HG02840 (cell line): ENCODE data around the gene PTCH1.

ENCODE experiments used
- ATAC-seq: cut with Tn5 transposase; IDR thresholded peaks from one replicate; pipeline ENCODE4 v1.9.1; 2021; ENCODE audit warnings: mild to moderate bottlenecking, moderate library complexity, moderate number of reproducible peaks; ENCODE audit not compliant: unreplicated experiment, low FRiP score

PTCH1 gene

DNA sequence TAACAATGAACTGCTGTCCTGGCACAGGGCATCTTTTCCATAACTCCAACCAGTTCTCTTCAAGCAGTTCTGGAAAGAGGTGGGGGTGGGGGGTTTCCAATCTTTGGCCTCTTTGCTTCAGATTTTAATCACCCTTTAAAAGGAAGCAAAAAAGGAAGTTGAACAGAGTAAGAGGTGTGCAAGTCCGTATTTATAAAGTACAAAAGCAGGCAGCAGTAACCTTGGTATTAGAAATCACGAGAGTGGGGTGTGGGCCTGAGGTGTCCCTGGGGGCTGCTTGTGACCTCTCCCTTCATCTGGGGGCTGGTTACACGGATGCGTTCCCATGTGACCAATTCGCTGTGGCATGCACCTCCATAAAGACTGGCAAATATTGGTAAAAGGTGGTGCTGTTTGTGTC, 70.5 kb downstream of the PTCH1 start:
- no peak for ATAC-seq

DNA sequence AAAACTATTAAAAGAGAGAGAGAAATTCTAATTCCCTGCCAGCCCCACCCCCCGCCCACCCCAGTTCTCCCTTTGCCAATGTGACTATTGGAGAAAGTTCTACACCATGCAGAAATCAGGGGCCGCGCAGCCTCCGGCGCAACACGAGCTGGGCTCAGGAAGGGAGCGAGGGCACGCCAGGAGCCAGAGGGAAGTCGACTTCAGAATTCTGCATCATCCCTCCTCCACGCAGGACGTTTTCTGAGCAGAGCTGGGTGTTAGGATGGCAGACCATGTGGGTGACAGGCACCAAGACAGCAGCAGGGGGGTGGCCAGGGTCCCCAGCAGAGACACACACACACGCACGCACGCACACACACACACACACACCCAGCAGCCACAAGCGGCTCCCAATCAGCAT, 72.6 kb downstream of the PTCH1 start:
- ATAC-seq: no peak

DNA sequence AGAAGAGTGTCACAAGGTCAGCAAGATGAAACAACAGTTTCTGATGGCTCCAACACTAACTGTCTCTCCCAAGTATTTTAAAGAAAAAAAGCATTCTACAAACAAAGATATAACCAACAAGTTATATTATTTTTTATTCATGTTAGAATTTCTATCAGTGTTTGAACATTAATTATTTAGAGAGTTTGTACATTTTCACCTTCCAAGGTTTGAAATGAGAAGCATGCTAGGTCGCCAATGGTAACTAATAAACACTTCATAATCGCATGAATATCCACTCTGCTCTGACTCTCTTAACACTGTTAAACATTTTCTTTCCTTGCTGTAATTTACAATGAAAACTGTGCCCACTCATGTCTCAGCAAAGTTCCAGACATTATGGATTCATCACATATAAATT, 73.5 kb downstream of the PTCH1 start:
- no peak for ATAC-seq

DNA sequence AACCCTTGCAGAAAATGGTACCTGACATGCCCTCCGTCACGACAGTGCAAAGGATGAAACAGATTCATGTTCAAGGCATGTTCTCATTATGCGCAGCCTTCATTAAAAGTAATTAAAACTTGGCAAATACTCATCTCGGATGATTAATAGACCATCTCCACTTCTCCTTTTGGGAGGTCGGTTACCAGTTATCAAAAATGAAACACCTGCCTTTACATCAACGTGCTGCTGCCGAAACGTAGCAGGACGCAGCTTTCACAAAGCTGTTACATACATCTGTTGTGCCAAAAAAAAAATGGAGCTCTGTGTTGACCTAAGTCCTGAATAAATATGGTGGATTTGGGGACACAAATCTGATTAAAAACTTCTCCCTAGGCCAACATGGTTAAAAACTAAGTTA, 75.7 kb downstream of the PTCH1 start:
- ATAC-seq: no peak

DNA sequence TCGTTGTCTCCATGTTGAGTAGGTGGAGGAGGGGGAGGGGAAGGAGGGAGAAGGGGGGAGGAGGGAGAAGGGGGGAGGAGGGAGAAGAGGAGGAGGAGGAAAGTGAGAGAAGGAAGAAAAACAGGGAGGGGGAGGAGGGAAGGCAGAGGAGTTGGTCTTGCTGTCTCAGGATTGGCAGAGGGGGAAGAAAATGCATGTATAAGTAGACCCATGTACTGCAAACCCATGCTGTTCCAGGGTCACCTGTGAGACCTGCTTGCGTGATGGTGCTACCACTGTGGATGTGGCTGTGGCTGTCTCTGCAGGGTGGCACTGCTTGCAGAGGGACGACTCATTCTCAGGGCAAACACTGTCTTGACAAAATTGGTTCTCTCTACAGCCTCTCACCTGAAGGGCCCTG, 76.3 kb downstream of the PTCH1 start:
- no peak for ATAC-seq

DNA sequence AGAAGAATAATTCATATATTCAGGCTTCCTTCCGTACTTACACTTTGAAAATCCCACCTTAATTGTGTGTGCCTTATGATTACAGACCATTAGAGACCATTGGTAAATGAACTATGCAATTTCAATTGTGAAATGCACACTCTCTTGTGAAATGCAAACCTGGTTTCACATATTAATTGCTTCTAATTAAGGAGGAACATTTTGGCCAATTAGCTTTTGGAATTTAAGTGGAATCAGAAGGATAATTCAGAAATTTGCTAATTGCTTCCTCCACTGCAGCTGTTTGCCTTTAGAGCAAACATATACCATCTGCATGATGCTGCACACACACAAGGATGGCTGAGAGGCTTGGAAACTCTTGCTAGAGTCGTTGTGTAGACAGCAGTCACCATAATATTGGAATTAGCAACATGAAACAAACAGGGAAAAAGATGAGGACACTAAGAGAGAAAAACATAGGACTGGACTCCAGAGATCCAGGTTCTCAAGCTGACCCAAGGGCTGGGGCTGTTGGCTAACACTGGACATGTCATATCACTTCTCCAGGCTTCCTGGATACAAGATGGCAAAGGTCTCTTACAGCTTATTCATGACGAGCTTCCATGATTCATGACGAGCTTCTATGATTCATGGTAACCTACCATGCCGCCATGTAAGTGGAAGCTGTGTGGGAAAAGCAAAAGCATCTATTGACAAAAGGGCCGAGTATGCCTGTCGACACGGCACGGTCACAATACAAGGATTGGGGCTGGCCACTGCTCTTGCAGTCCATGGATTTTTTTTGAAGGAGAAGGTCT, 78.0 kb downstream of the PTCH1 start:
- ATAC-seq: no peak

DNA sequence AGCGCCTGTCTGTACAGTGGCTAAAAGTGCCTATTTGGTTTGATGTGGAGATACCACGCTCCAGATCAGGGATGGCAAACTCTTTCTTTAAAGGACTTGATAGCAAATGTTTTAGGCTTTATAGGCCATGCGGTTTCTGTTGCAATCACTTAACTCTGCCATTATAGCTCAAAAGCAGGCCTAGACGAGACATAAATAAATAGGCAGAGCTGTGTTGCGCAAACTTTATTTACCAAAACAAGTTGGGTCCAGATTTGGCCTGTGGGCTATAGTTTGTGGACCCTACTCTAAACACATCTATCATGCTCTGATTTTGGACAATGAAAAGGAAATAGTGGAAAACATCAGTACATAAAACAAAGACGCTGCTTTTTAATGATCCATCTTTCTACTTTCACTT, 79.2 kb downstream of the PTCH1 start:
- no peak for ATAC-seq

DNA sequence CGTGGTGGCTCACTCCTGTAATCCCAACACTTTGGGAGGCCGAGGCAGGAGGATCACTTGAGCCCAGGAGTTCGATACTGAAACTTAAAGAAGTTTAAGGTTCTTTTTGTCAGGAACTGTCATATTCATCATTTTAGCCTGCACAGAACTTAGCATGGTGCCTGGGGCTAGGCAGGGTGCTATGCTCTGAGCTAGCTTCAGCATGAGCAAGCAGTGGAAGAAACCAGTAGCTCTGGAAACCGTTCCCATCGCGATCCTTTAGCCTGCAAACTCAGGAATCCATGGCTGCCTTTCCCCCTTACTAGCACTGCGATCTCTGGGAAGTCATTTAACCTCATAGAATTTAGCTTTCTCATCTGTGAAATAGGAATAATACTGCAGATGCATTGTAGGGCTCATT, 80.4 kb downstream of the PTCH1 start:
- ATAC-seq: no peak

DNA sequence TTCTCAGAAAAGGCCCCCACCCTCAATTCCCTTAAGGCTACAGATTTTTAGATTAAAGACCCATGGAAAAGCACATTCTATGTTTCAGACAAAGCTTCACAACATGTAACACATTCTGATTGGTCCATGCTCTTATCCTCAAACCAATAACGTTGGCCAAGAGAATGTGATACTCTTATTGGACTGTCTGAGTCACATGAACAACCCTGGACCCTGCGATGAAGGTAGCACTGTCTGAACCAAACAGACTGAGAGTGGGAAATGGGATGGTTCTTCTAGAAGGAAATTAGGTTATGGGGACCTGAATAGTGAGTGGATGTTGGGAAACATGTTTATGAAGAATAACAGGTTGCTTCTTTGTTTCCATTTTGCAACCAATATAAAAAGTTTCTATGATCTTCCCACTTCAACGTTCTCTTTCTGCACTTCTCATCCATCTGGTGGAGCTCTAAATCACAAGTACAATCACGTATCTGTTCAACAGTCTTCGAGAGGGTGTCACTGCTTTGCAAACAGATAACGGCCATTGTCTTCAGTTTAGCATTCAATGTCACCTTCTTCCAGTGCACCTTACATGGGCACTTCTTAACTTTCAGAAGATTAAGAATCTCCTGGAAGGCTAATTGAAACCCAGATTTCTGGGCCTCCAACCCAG, 81.6 kb downstream of the PTCH1 start:
- ATAC-seq: no peak

DNA sequence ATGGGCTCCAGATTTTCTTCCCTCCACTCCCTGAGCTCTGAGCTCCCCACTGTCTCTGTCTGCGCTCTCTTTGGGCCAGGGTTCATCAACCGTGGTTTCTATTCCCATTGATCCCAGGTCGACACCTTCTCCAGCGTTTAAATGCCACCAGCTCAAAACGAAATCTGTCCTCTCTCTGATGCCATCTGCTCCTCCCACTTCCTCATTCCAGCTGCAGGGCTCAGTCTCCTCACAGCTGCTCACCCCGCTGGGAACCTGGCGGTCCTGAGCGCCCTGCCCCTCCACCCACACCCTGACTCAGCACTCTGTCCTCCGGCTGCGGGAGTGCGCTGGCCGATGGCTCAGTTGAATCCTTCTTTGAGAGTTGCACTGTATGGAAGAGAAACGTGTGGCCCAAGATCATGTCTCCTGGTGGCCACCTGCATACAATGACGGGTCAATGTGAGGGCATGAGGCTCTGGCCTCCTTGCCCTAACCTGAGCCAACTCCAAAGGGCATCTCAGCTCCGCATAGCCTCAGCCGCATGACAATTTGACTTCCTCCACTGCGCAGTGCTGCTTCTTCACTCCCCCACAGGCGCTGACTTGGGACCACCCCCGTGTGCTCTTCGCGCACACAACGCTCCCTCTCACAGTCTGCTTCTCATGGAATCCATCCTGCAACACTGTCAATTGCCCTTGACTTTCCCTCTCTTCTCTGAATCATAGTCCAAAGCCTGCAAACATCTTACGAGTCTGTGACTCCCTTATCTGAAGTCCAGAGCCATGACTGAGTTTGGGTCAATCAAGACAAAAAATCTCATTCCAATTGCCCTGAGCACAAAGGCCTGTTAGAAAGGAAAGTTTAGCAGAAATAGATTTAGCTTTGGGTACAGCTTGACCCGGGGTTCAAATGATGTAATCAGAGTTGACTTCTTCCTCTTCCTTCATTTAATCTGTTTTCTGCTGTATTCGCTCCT, 82.4 kb downstream of the PTCH1 start:
- ATAC-seq: no peak

DNA sequence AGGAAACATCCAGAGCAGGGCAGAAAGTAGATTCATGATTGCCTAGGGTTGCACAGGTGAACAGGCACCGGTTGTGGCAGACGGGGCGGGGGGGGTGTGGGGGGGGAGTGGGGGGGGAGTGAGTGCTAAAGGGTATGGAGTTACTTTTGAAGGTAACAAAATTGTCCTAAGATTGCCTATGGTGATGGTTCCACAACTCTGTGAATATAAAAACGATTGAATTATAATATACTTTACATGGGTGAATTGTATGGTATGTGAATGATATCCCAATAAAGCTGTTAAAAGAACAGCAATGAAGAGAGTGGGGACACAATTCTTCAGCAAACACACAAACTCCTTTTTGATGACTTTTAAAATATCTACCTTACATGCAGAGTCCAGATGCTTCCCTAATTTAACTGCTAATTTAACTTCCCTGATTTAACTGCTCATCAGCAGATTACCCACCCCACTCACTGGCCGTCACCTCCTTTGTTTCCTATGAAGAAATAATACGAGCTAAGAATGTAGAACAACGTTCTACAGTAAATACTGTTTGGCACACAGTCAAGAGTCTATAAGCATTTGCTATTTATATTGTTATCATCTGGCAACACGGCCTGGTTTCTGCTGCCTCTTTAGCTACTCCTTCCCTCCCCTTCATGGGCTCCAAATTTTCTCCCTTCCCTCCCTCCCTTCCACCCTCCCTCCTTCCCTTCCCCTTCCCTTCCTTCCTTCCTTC, 83.5 kb downstream of the PTCH1 start:
- ATAC-seq: no peak

DNA sequence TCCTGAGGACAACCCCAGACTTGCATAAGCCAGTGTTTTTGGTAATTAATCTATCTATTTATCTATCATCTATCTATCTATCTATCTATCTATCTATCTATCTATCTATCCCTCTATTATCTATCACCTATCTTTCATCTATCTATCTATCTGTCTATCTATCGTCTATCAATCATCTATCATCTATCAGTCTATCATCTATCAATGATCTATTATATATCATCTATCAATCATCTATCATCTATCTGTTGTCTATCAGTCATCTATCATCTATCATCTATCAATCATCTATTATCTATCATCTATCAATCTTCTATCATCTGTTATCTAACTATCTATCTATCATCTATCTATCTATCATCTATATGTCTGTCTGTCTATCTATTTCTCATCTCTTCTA, 85.5 kb downstream of the PTCH1 start:
- ATAC-seq: no peak

DNA sequence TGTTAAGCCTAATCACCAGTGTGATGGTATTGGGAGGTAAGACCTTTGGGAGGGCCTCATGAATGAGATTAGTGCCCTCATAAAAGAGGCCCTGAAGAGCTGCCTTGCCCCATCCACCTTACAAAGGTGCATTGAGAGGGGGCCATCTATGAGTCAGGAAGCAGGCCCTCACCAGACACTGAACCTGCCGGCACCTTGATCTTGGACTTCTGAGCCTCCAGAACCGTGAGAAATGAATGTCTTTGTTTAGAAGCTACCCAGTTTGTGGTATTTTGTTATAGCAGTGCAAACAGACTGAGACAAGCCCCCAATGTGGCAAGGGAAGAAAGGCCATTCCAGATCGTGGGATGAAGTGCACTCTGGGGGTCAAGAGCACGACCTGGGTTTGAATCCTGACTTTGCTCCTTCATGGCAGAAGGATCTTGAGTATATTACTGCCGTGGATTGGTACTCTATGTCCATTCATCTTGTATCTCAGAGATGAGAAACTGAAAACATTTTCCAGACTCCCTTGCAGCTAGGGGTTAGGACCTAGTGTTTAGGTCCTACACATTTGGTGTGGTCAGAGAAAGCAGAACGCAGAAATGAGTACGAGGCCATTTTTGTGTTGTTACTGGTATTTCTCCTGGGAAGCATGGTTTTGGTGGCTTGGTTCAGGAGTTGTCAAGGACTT, 86.7 kb downstream of the PTCH1 start:
- no peak for ATAC-seq

DNA sequence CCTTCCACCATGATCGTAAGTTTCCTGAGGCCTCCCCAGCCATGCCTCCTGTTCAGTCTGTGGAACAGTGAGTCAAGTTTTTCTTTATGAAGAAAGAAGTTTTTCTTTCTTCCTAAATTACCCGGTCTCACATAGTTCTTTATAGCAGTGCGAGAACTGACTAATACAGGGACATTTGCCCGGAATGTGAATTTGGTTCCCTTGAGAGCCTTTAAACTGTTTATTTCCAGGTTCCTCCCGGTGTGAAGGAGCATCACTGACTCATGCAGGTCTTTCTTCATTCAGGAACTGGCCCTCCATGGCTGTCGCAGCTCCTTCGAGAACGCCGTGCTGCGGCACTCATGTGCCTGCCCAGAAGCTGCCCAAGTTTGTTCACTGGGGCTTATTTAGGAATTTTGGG, 87.7 kb downstream of the PTCH1 start:
- ATAC-seq: no peak

DNA sequence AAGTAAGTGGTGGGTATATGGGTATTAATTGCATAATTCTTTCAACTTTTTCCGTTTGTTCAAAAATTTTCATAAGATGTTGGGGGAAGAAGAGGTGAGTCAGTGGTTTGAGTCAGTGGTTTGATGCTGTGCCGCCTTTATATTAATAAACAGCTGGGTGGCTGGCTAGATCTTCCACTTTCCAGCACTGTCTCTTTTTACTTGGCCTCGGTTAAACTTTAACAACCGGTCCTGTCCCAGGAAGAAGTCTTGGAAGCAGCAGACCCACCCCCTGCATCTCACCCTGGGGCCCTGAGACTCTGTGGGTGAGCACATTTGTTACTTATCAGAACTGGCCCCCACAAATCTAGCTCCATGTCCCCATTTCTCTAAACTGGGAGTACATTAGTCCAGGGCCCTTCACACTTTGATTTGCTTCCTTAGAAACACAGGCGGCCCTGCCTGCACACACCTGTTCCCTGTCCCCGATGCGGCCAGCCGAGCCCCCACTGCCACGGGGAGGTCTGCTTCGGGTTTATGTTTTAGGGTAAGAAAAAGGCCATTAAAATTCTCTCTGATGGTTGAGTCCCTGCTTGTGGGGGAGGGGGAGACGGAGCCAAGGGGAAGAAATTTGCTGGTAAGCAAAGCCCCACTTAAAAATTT, 90.7 kb downstream of the PTCH1 start:
- no peak for ATAC-seq

DNA sequence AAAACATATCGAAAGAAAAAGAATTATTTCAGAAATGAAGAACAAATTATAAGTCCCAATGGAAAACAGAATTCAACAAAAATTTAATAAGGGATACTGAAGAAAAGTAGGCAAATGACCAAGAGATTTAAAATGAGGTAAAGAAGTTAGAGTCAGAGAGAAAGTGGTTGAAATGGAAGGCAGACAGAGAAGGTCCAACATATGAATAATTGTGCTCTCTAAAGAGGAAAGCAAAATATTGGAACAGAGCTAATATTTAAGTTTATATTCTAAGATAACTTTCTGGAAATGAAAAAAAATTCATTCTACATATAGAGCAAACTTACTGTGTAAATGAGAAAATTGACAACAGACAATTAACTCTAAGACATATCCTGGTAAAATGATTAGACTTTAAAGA, 94.1 kb downstream of the PTCH1 start:
- no peak for ATAC-seq

DNA sequence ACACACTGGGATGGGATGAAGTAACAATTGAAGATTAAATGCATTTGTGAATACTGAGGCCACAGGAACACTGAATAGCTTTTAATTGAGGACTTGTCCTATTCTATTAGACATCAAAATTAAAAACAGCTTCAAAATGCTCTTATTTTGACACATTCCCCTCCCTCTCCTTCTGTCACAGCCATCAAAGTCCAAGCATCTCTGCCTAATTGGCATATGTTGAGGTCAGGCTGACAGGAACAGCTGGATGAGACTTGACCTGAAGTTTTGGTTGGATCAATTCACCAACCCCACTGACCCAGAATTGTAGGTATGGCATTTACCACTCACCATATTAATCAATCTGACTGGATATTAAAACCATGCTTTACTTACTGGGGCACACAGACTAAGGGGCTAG, 96.3 kb downstream of the PTCH1 start:
- no peak for ATAC-seq

DNA sequence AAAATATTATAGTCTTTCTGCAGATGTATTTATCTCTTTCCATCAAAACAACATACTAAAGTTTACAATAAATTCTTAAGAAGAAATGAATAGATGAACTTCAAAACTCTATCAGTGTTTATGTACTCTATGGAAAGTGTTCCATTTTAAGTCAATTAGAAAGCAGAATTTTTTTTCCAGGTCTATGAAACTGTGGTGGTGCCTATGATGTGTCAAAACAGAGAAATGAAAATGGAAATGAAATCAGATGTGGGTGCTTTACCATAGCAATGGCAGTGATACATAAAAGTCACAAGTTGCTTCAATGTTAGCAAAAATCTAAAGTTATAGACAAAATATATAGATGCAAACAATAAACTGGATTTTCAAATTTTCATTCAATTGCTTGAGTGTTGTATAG, 97.3 kb downstream of the PTCH1 start:
- no peak for ATAC-seq

DNA sequence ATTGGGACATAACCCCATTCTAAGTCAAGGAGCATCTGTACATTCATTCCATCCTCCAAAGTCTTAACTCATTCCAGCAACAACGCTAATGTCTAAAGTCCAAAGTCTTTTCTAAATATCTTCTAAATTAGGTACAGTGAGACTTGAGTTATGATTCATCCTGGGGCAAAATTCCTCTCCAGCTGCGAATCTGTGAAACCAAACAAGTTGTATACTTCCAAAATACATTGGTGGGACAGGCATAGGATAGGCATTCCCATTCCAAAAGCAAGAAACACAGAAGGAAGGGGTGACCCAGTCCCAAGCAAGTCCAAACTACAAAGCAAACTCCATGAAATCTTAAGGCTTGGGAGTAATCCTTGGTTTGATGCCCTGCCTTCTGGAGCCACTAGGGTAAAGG, 101.6 kb downstream of the PTCH1 start:
- ATAC-seq: no peak

DNA sequence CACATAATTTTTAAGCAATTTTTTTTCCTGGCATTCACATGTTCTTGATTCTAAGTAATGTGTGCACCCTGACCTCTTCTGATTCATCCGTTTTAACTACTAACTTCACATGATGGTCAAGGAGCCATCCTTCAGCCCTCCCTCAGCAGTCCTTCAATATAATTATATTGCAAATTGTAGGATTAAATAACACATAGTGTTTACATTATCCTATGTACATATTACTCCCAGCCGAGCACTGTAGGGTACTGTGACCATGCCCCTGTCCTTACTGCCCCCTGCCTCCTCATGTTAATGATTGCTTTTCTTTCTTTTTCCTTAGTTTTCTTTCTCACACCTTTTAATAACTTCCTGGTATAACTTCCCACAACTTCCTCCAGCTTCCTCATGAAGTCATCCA, 103.0 kb downstream of the PTCH1 start:
- ATAC-seq: no peak
